ENCODE results near the gene SLC12A8. TPM values are rescaled to one million over a fixed set of nuclear protein-coding genes. Genes with fewer than 3 reads are reported as not detected.

SLC12A8 gene
- total and polyA plus RNA-seq, 9 of the 15 experiments (the other 6 are each of a cell fraction or from before 2014, with no cell fraction given) = 0.04 to 0.33 (median 0.09) TPM; not detected in 4

GRCh38 chr3:125232401-125232800 lies 19.9 kb upstream of the SLC12A8 start:
- TF ChIP-seq ZBTB17 (CRISPR knock-in tag; IDR thresholded peaks at IDR 0.05) (no peak), NEUROD1 (IDR thresholded peaks at IDR 0.05; ENCODE audit: borderline replicate concordance, low read depth, low read length, partially characterized antibody) (no peak), EHMT2 (IDR thresholded peaks at IDR 0.05) (no peak), HEY1 (CRISPR knock-in tag; IDR thresholded peaks at IDR 0.05; ENCODE audit: borderline replicate concordance) (no peak), LCOR (CRISPR knock-in tag; IDR thresholded peaks at IDR 0.05) (no peak), ZNF277 (CRISPR knock-in tag; IDR thresholded peaks at IDR 0.05; ENCODE audit: borderline replicate concordance) (no peak), TEAD4 (IDR thresholded peaks at IDR 0.05; ENCODE audit: low read length) (no peak), TEAD4 (CRISPR knock-in tag; IDR thresholded peaks at IDR 0.05; ENCODE audit: borderline replicate concordance) (no peak), ELF1 (tag; IDR thresholded peaks at IDR 0.05) (no peak), PRMT5 (CRISPR knock-in tag; IDR thresholded peaks at IDR 0.05) (no peak), RBBP5 (IDR thresholded peaks at IDR 0.05; ENCODE audit: borderline replicate concordance, insufficient read depth, low read length, poor library complexity, severe bottlenecking) (no peak), RFX1 (IDR thresholded peaks at IDR 0.05) (no peak), ZNF263 (CRISPR knock-in tag; IDR thresholded peaks at IDR 0.05; ENCODE audit: borderline replicate concordance) (no peak)
- H3K9ac ChIP-seq (ENCODE audit: insufficient read depth in 1 of 2, low read depth in 2 of 2, low read length in 2 of 2) = no peak overlapping the region
- DNase-seq (ENCODE audit: extremely low read depth in 1 of 4, low spot score in 3 of 4) (no peak), ATAC-seq (no peak), FAIRE-seq (no peak)
- no peak overlapping the region for H2AFZ ChIP-seq (ENCODE audit: low read depth, low read length)
- no peak overlapping the region for H3K4me3 ChIP-seq
- peaks cover 17% of the 10 kb centered on the region; the same call in 2 of the 3 replicates for H3K36me3 ChIP-seq (ENCODE audit: control insufficient read depth, insufficient read depth, low read length)
- no peaks in the 10 kb centered on the region for H3K79me2 ChIP-seq (ENCODE audit: control insufficient read depth, insufficient read depth, low read length)
- no peaks in the 10 kb centered on the region for H3K9me3 ChIP-seq (replicated peaks; ENCODE audit: control insufficient read depth, insufficient read depth, low read depth, low read length)
- H3K9me1 ChIP-seq (ENCODE audit: control insufficient read depth, insufficient read depth, low read length) = no peaks in the 10 kb centered on the region
- intact Hi-C loops (cut with micrococcal nuclease) = no loop called here
- no peak overlapping the region for H3K4me2 ChIP-seq (ENCODE audit: insufficient read depth, low read length)
- ChIA-PET POLR2A (interaction anchor here (0.6 to 0.7 kb wide), 2 partner anchors 65 to 128 kb away, joined by 3 to 4 read pairs; no protein-coding TSS in a partner anchor), CTCF (ENCODE audit: low intra/inter-chr PET ratio) (no interaction called here)
- H3K27me3 ChIP-seq (ENCODE audit: control insufficient read depth in 2 of 2, insufficient read depth in 2 of 2, low read length in 2 of 2) = no peaks in the 10 kb centered on the region
- H3K4me1 ChIP-seq (replicated peaks in 1 of 2; ENCODE audit: control insufficient read depth in 2 of 2, insufficient read depth in 2 of 2, low read length in 2 of 2) = no peaks in the 10 kb centered on the region; a peak in 1 of 5 replicates
- H3K27ac ChIP-seq (ENCODE audit: extremely low read depth, low read depth, low read length) = no peak overlapping the region
- no peaks in the 10 kb centered on the region for H4K20me1 ChIP-seq (replicated peaks; ENCODE audit: control insufficient read depth, insufficient read depth, low read length)
- 96% methylated on average over 3 of the region's 3 CpGs for WGBS (ENCODE audit: insufficient coverage, low coverage, missing lambda C conversion rate)
- no TSS peak for BruUV-seq (replicated peaks)
- in situ Hi-C loops (cut with MboI) = no loop called here
